Upper lobe of left lung (tissue), 6 donors: ENCODE measurements around the gene GARNL3. TPM values are rescaled to one million over a fixed set of nuclear protein-coding genes. Genes with fewer than 3 reads are reported as not detected.

ENCODE experiments used
- ATAC-seq, 2 donors: fragments of 200-7000 bp; cut with Tn5 transposase; one replicate each; pipeline ENCODE4 v1.9.1; 2022; ENCODE audit warnings: mild to moderate bottlenecking in 2 of 2, moderate library complexity in 2 of 2; ENCODE audit not compliant: low FRiP score in 2 of 2
- DNase-seq, 2 donors: peaks; one replicate each; pipeline ENCODE4 v3.0.0-alpha.2; 2019 to 2020
- H3K27ac ChIP-seq, 4 donors: fragments of 200-600 bp; sonication (generic); one replicate each; pipeline ENCODE4 v1.5.1; 2016 to 2019
- H3K27me3 ChIP-seq, 4 donors: fragments of 200-600 bp; sonication (generic); one replicate each; pipeline ENCODE4 v1.5.1; 2017 to 2019
- H3K36me3 ChIP-seq, 4 donors: fragments of 200-600 bp; sonication (generic); one replicate each; pipeline ENCODE4 v1.5.1; 2016 to 2019
- H3K4me1 ChIP-seq, 4 donors: fragments of 200-600 bp; sonication (generic); one replicate each; pipeline ENCODE4 v1.5.1; 2018 to 2019
- H3K4me3 ChIP-seq, 4 donors: fragments of 200-600 bp; sonication (generic); one replicate each; pipeline ENCODE4 v1.5.1; 2017 to 2019; ENCODE audit warnings: mild to moderate bottlenecking in 2 of 4, moderate library complexity in 1 of 4
- H3K9me3 ChIP-seq, 4 donors: fragments of 200-600 bp; sonication (generic); one replicate each; pipeline ENCODE4 v1.5.1; 2018 to 2019
- CTCF ChIP-seq, 6 experiments: fragments of 450-650 bp in 4 of 6; fragments of 200-600 bp in 2 of 6; sonication (generic) in 2 of 6; IDR thresholded peaks; one replicate each; pipeline ENCODE4 v1.5.1; 2016 to 2019; ENCODE audit warnings: antibody characterized with exemption in 6 of 6
- EP300 ChIP-seq, 4 donors: sonication (generic); formaldehyde crosslinking; IDR thresholded peaks; one replicate each; pipeline ENCODE4 v1.5.1; 2017; ENCODE audit warnings: antibody characterized with exemption in 4 of 4, control low read depth in 2 of 4
- POLR2A ChIP-seq, 4 donors: fragments of 450-650 bp; IDR thresholded peaks; one replicate each; pipeline ENCODE4 v1.5.1; 2016 to 2017; ENCODE audit warnings: antibody characterized with exemption in 4 of 4, mild to moderate bottlenecking in 2 of 4
- POLR2AphosphoS5 ChIP-seq, 2 donors: sonication (generic); formaldehyde crosslinking; IDR thresholded peaks; one replicate each; pipeline ENCODE4 v1.5.1; 2017; ENCODE audit warnings: antibody characterized with exemption in 2 of 2
- WGBS, 2 donors: methylation state at CpG; one replicate each; pipeline ENCODE4 v1.1.5; 2017 to 2018; 5-methylcytosine and 5-hydroxymethylcytosine counted together
- total RNA-seq, 6 donors: library from RNA; depleted of rRNA in 4 of 6; stranded (reverse); fragments of >200 nt in 4 of 6; gene quantifications; one replicate each; pipeline versions ENCODE4 v1.1.0 to v1.2.1, GENCODE V29; 2016 to 2021
- donor health status: DM: no; HTN: no; CAD: no; lungs with moderate emphysema.
- donor health status: DM: no; HTN: yes; CAD: no; lungs with severe emphysema.

The GARNL3 gene
- total RNA-seq, 6 donors from 2014 or later = 3.1 to 37.7 (median 7.0) TPM

- Histone ChIP-seq H3K27ac (no peak overlapping the region), H3K9me3 (no peaks in the 10 kb centered on the region), H3K4me1 (peaks cover 0 to 5% (median 4%) of the 10 kb centered on the region in 4 donors), H3K36me3 (no peaks in the 10 kb centered on the region), H3K4me3 (no peak overlapping the region), H3K27me3 (no peaks in the 10 kb centered on the region)
- DNase-seq (no peak), ATAC-seq (no peak)
- TF ChIP-seq POLR2A (IDR thresholded peaks at IDR 0.05) = no peak
- no peak for TF ChIP-seq POLR2AphosphoS5 (IDR thresholded peaks at IDR 0.05)
- 93 to 97% methylated on average over 5 of the region's 5 CpGs for WGBS, 2 donors
These were observed 14.7 kb upstream of the GARNL3 start for GRCh38 chr9:127249877-127250276.

- no peak overlapping the region for H3K4me3 ChIP-seq
- no peaks in the 10 kb centered on the region for H3K4me1 ChIP-seq
- H3K27ac ChIP-seq = no peak overlapping the region
- DNase-seq = no peak
- H3K36me3 ChIP-seq = no peaks in the 10 kb centered on the region
- no peak for ATAC-seq
- no peaks in the 10 kb centered on the region for H3K9me3 ChIP-seq
- 86 to 89% methylated on average over 3 of the region's 3 CpGs for WGBS, 2 donors
- TF ChIP-seq EP300 (IDR thresholded peaks at IDR 0.05) (no peak), POLR2A (IDR thresholded peaks at IDR 0.05) (no peak), POLR2AphosphoS5 (IDR thresholded peaks at IDR 0.05) (no peak), CTCF (IDR thresholded peaks at IDR 0.05) (no peak)
- H3K27me3 ChIP-seq = no peaks in the 10 kb centered on the region
These were observed 13.6 kb upstream of the GARNL3 start for GRCh38 chr9:127250896-127251391.

GRCh38 chr9:127252410-127253318 lies 11.9 kb upstream of the GARNL3 start:
- WGBS, 2 donors = 89 to 93% methylated on average over 4 of the region's 4 CpGs
- H3K4me1 ChIP-seq = no peaks in the 10 kb centered on the region
- no peaks in the 10 kb centered on the region for H3K36me3 ChIP-seq
- H3K27me3 ChIP-seq = no peaks in the 10 kb centered on the region
- no peak for TF ChIP-seq EP300 (IDR thresholded peaks at IDR 0.05)
- TF ChIP-seq POLR2AphosphoS5 (IDR thresholded peaks at IDR 0.05) = no peak
- ATAC-seq = no peak
- no peak for DNase-seq
- no peaks in the 10 kb centered on the region for H3K9me3 ChIP-seq
- no peak overlapping the region for H3K27ac ChIP-seq
- H3K4me3 ChIP-seq = no peak overlapping the region

- ATAC-seq = no peak
These were observed 11.1 kb upstream of the GARNL3 start for GRCh38 chr9:127253446-127253845.

GRCh38 chr9:127255692-127256091 lies 8.9 kb upstream of the GARNL3 start:
- H3K4me1 ChIP-seq = no peaks in the 10 kb centered on the region
- no peak overlapping the region for H3K4me3 ChIP-seq
- H3K36me3 ChIP-seq = no peaks in the 10 kb centered on the region
- DNase-seq = no peak
- H3K27me3 ChIP-seq = no peaks in the 10 kb centered on the region
- ATAC-seq = no peak
- H3K27ac ChIP-seq = no peak overlapping the region
- H3K9me3 ChIP-seq = no peaks in the 10 kb centered on the region
- TF ChIP-seq EP300 (IDR thresholded peaks at IDR 0.05) (no peak), POLR2A (IDR thresholded peaks at IDR 0.05) (no peak), POLR2AphosphoS5 (IDR thresholded peaks at IDR 0.05) (no peak), CTCF (IDR thresholded peaks at IDR 0.05) (no peak)

More at GRCh38 chr9:127253446-127253845, 11.1 kb upstream of the GARNL3 start:
- Histone ChIP-seq H3K4me1 (no peaks in the 10 kb centered on the region), H3K9me3 (no peaks in the 10 kb centered on the region), H3K27me3 (no peaks in the 10 kb centered on the region), H3K4me3 (no peak overlapping the region), H3K36me3 (no peaks in the 10 kb centered on the region), H3K27ac (no peak overlapping the region)
- WGBS, 2 donors = 84 to 89% methylated on average over 2 of the region's 2 CpGs
- DNase-seq = no peak
- no peak for TF ChIP-seq POLR2AphosphoS5 (IDR thresholded peaks at IDR 0.05)
- TF ChIP-seq CTCF (IDR thresholded peaks at IDR 0.05) = no peak
- TF ChIP-seq POLR2A (IDR thresholded peaks at IDR 0.05) = no peak
- TF ChIP-seq EP300 (IDR thresholded peaks at IDR 0.05) = no peak
